Suppressor macrophage (primary cell): ENCODE data around the gene NSUN2.

Experiments used
- DNase-seq, 4 experiments: peaks; one replicate each; pipeline ENCODE4 v3.0.0-alpha.2; 2020 to 2022

Gene NSUN2

GRCh38 chr5:6642655-6643054 lies 9.8 kb upstream of the NSUN2 start:
- DNase-seq = no peak

- DNase-seq = peak; percentile 14 to 53 (median 25)
These were observed 5.4 kb upstream of the NSUN2 start for GRCh38 chr5:6638236-6638635.

- no peak for DNase-seq
These were observed 4.7 kb upstream of the NSUN2 start for GRCh38 chr5:6637590-6637989.

GRCh38 chr5:6637022-6637421 lies 4.2 kb upstream of the NSUN2 start:
- no peak for DNase-seq

DNA sequence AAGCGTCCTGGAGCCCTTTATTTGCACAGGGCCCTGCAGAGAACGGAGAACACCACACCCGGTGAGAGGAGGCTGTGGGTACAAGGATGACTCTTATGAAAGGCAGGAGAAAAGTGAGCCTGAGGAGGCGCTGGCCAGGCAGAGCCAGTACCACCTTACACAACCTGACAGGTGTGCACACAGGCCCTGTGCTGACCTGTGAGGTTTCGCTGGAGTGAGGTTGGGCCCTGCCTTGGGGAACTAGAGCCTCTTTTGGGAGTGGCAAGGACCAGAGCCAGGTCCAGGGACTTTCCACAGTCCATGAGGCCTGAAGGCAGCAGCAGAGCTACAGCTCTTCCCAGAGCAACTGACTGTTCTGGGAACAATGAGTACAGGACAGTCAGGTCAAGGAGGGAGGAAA lies 3.4 kb upstream of the NSUN2 start:
- DNase-seq = no peak

GRCh38 chr5:6634788-6635430 lies 2.1 kb upstream of the NSUN2 start:
- DNase-seq = no peak

GRCh38 chr5:6634306-6634705 lies 1.5 kb upstream of the NSUN2 start:
- peak; percentile 42 to 64 (median 58) for DNase-seq

GRCh38 chr5:6633469-6634245 lies 813 bp upstream of the NSUN2 start:
- DNase-seq = peak; percentile 16 to 74 (median 50)

- peak in 2 of 4 experiments; percentile 31 to 49 for DNase-seq
These were observed 438 bp downstream of the NSUN2 start for GRCh38 chr5:6632324-6632887.

DNA sequence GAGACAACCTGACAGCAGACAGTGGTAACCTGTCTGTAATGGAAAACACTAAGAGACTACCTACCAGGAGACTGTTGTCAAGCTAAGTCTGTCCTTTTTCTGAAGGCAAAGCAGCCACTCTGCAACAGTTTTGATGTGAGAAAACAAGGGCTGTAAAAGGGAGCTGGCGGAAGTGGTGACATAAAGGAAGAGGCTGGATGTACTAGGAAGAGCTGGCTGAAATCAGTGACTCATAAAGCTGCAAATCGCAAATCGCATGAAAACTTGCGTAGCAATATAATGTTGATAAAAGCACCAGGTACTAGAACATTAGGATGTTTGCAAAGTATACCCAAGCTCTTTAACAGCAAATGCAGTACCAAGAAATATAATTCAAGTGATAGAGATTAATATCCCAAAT lies 1.4 kb downstream of the NSUN2 start:
- DNase-seq = no peak

DNA sequence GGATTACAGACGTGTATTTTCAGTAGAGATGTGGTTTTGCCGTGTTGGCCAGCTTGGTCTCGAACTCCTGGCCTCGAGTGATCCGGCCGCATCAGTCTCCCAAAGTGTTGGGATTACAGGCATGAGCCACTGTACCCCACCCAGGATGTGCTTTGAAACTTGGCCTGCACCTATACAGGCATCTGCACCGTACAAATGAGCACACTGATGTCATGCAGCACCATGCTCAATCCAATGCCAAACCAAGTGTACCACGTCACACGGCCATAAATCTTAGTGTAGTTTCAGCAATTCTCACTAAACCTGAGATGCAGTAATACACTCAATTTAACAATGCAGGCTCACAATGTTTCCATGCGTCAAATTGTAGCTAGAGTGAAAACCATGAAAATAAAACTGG lies 6.3 kb downstream of the NSUN2 start:
- DNase-seq = no peak

- no peak for DNase-seq
These were observed 8.9 kb downstream of the NSUN2 start for GRCh38 chr5:6623941-6624340.

DNA sequence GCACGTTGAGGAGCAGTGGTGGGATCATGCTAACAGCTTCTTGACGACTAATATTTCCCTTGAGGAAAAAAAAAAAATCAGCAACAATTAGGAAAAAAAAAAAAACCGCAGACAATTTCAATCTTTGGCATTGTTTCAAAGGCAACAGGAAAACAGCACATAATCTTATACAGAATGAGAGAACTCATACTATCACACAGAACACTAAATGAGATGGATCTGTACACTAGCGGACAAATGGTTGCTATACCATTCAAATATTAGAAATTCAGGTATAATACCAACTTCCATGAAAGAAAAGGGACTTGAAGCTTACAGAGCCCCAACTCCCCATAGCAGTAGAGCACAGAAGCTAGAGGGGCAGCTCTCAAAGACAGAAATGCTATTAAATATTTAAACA lies 9.6 kb downstream of the NSUN2 start:
- DNase-seq = no peak

DNA sequence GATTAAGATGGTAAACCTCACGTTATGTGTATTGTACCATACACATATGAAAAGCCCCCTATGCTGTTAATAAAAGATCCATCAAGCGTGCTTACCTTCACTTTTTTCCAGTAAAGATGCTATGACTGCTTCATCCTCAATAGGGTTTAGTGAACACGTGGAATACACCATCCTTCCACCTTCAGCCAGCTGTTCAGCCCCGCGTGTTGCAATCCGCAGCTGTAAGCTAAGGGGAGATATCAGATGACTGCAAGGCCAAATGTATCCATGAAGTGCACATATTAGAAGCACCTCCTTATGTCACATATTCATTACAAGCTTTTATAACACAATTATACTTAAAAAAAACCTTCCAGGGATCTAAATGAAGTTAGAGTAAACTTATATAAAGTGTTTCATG lies 16.2 kb downstream of the NSUN2 start:
- DNase-seq = no peak

GRCh38 chr5:6615034-6615815 lies 17.6 kb downstream of the NSUN2 start:
- no peak for DNase-seq

DNA sequence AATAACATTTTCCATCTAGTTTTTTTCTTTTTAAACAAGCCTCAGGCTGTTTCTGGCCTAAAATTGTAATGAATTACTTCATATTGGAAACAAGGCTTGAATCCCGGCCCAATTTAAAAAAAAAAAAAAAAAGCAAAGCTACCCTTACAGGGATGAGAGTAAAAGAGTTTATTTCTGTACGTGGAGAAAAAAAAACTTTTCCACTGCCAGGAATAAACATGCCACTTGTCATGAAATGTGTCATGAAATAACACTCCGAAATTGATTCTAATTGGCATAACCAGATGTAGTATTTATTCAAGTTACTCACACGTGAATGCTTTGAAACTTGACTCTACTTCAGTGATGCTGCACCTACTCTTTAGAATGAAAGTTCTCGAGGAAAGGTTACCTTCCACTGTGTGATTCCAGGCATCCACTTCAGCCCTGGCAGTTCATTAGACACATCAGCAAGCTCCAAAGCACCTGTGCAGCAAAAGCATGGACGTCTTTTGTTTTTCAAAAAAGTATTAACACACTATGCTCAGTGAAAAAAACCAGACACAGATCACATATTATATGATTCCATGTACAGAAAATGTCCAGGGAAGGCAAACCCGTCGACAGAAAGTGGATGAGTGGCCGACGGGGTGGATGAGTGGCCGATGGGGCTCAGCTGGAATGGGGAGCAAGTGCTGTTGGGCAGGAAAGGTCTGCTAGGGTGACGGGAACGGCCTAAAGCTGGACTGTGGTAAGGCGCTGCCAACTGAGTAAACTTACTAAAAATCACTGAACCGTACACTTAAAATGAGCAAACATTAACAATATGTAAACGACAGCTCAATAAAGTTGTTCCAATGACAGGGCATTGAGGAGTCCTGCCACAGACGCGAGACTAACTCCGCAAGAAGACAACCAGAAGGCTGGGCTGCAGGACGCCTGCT lies 21.2 kb downstream of the NSUN2 start:
- DNase-seq = no peak

- no peak for DNase-seq
These were observed 24.8 kb downstream of the NSUN2 start for GRCh38 chr5:6608016-6608415.

DNA sequence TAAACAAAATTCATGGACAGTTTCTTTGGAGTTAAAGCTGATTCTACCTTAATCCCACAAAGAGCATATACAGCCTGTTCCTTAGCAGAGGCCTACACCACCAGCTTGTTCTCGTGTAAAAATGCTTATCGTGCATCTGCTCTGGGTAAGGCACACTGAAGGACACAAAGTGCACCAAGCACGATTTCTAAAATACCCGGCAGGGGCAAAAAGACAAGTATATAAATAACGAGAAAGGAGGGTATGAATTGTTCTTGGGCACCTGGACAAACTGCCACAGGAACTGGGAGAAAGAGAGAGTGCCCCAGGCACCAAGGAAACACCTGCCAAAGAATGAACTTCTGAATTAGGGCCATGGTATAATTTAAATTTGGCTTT lies 25.3 kb downstream of the NSUN2 start:
- DNase-seq = no peak

- DNase-seq = peak in 1 of 4 experiments; percentile 6
These were observed 25.8 kb downstream of the NSUN2 start for GRCh38 chr5:6606884-6607558.

GRCh38 chr5:6604946-6605345 lies 27.9 kb downstream of the NSUN2 start:
- DNase-seq = no peak

- no peak for DNase-seq
These were observed 28.5 kb downstream of the NSUN2 start for GRCh38 chr5:6604341-6604740.

GRCh38 chr5:6603643-6604042 lies 29.2 kb downstream of the NSUN2 start:
- no peak for DNase-seq
